NCI-H69 (cell line): ENCODE measurements around the gene USP11.

Source experiments
- DNase-seq: peaks from one replicate; lab custom pipeline; 2025; lab: John Stamatoyannopoulos, UW

USP11 gene

GRCh38 chrX:47224896-47225290 lies 7.9 kb upstream of the USP11 start:
- no peak for DNase-seq

- no peak for DNase-seq
These were observed 6.7 kb upstream of the USP11 start for GRCh38 chrX:47226071-47226470.

GRCh38 chrX:47226531-47227333 lies 6.1 kb upstream of the USP11 start:
- DNase-seq: no peak

- DNase-seq: no peak
These were observed 5.5 kb upstream of the USP11 start for GRCh38 chrX:47227334-47227583.

GRCh38 chrX:47228550-47229270 lies 4.1 kb upstream of the USP11 start:
- no peak for DNase-seq

- DNase-seq: no peak
These were observed 3.4 kb upstream of the USP11 start for GRCh38 chrX:47229427-47229826.

GRCh38 chrX:47230136-47230868 lies 2.5 kb upstream of the USP11 start:
- DNase-seq: no peak

- DNase-seq: no peak
These were observed 1.6 kb upstream of the USP11 start for GRCh38 chrX:47231167-47231566.

- peak; percentile 12 for DNase-seq
These were observed 509 bp upstream of the USP11 start for GRCh38 chrX:47232197-47232802.

- peak; percentile 95 for DNase-seq
These were observed 714 bp downstream of the USP11 start for GRCh38 chrX:47233333-47234113.

- no peak for DNase-seq
These were observed 1.8 kb downstream of the USP11 start for GRCh38 chrX:47234583-47234982.

- DNase-seq: no peak
These were observed 2.9 kb downstream of the USP11 start for GRCh38 chrX:47235691-47236103.

- no peak for DNase-seq
These were observed 6.4 kb downstream of the USP11 start for GRCh38 chrX:47239199-47239598.

- no peak for DNase-seq
These were observed 7.2 kb downstream of the USP11 start for GRCh38 chrX:47239898-47240545.

GRCh38 chrX:47240619-47241018 lies 7.8 kb downstream of the USP11 start:
- no peak for DNase-seq

- DNase-seq: no peak
These were observed 8.6 kb downstream of the USP11 start for GRCh38 chrX:47241201-47242011.

GRCh38 chrX:47242321-47242720 lies 9.5 kb downstream of the USP11 start:
- DNase-seq: no peak

- DNase-seq: no peak
These were observed 10.5 kb downstream of the USP11 start for GRCh38 chrX:47243351-47243750.

GRCh38 chrX:47244676-47245075 lies 11.9 kb downstream of the USP11 start:
- DNase-seq: no peak

GRCh38 chrX:47245156-47245555 lies 12.3 kb downstream of the USP11 start:
- no peak for DNase-seq
